ENCODE measurements around the gene IGSF23. TPM values are rescaled to one million over a fixed set of nuclear protein-coding genes. Genes with fewer than 3 reads are reported as not detected.
A peak's percentile ranks its signal among the peaks of the same experiment; 100 is the strongest.

IGSF23 gene
- total and polyA plus RNA-seq, 2 of the 13 experiments (the other 11 are each of a cell fraction or from before 2014, with no cell fraction given), result 2.3 to 8.8 TPM

GRCh38 chr19:44681992-44682790, 68.8 kb downstream of the IGSF23 start (continued):
- TF ChIP-seq AKNA (CRISPR knock-in tag; IDR thresholded peaks at IDR 0.05; ENCODE audit: borderline replicate concordance) (no peak), SIN3B (IDR thresholded peaks at IDR 0.05; ENCODE audit: low read length) (no peak), MIER3 (CRISPR knock-in tag; IDR thresholded peaks at IDR 0.05; ENCODE audit: borderline replicate concordance) (no peak), MEIS2 (CRISPR knock-in tag; IDR thresholded peaks at IDR 0.05) (no peak), PTBP1 (IDR thresholded peaks at IDR 0.05; ENCODE audit: low read depth, low read length, poor library complexity, severe bottlenecking) (no peak), ZNF879 (CRISPR knock-in tag; IDR thresholded peaks at IDR 0.05) (no peak), ZNF749 (CRISPR knock-in tag; IDR thresholded peaks at IDR 0.05; ENCODE audit: borderline replicate concordance) (no peak)
- TF ChIP-seq, protein P1, sequence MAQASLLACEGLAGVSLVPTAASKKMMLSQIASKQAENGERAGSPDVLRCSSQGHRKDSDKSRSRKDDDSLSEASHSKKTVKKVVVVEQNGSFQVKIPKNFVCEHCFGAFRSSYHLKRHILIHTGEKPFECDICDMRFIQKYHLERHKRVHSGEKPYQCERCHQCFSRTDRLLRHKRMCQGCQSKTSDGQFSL (CRISPR knock-in tag; IDR thresholded peaks at IDR 0.05), result 0 out of 2 replicates have a peak, but pooled peaks have one; percentile 34
